CD14-positive monocyte (primary cell): ENCODE results near the gene PRLR. TPM values are rescaled to one million over a fixed set of nuclear protein-coding genes. Genes with fewer than 3 reads are reported as not detected.
A peak's percentile ranks its signal among the peaks of the same experiment; 100 is the strongest.

Source experiments
- DNase-seq, 3 donors: peaks; one replicate each; pipeline ENCODE4 v3.0.0-alpha.2; 2011 to 2022
- H2AFZ ChIP-seq: 2 replicates; pipeline ENCODE4 v1.6.0; 2012; ENCODE audit warnings: mild to moderate bottlenecking, low read depth, low read length, inconsistent platforms; ENCODE audit not compliant: insufficient read depth, poor library complexity, severe bottlenecking
- H3K27ac ChIP-seq, 2 donors: 1 replicate in 1 of 2; 2 replicates in 1 of 2; pipeline ENCODE4 v1.5.1; 2012 to 2013; ENCODE audit warnings: low read length in 2 of 2, control low read depth in 1 of 2, inconsistent platforms in 1 of 2, low read depth in 1 of 2, mild to moderate bottlenecking in 1 of 2
- H3K27me3 ChIP-seq, 2 donors: one replicate each; pipeline versions ENCODE4 v1.6.0 to v1.6.1; 2011 to 2013; ENCODE audit warnings: low read length in 2 of 2; ENCODE audit not compliant: control insufficient read depth in 2 of 2, insufficient read depth in 2 of 2
- H3K36me3 ChIP-seq, 2 donors: replicated peaks in 1 of 2; 1 replicate in 1 of 2; 2 replicates in 1 of 2; pipeline versions ENCODE4 v1.5.1 to v1.6.1; 2012 to 2013; ENCODE audit warnings: low read length in 2 of 2, control low read depth in 1 of 2, inconsistent platforms in 1 of 2, mild to moderate bottlenecking in 1 of 2; ENCODE audit not compliant: insufficient read depth in 2 of 2, control insufficient read depth in 1 of 2
- H3K4me1 ChIP-seq, 2 donors: 1 replicate in 1 of 2; 2 replicates in 1 of 2; pipeline versions ENCODE4 v1.5.1 to v1.6.1; 2012 to 2013; ENCODE audit warnings: low read length in 2 of 2, control low read depth in 1 of 2, inconsistent platforms in 1 of 2, mild to moderate bottlenecking in 1 of 2, moderate library complexity in 1 of 2; ENCODE audit not compliant: insufficient read depth in 2 of 2, control insufficient read depth in 1 of 2
- H3K4me2 ChIP-seq: replicated peaks from 2 replicates; pipeline ENCODE3; 2012; ENCODE audit warnings: low read length, moderate library complexity, mild to moderate bottlenecking; ENCODE audit not compliant: poor library complexity, severe bottlenecking; ENCODE audit errors: extremely low read depth
- H3K4me3 ChIP-seq, 3 experiments: fragments of 200-600 bp in 1 of 3; sonication (generic) in 1 of 3; replicated peaks in 1 of 3; 1 replicate in 2 of 3; 2 replicates in 1 of 3; pipeline ENCODE4 v1.5.1; 2011 to 2013; ENCODE audit warnings: low read length in 3 of 3, mild to moderate bottlenecking in 3 of 3, control low read depth in 2 of 3, low read depth in 2 of 3, inconsistent platforms in 1 of 3, moderate library complexity in 1 of 3
- H3K79me2 ChIP-seq: 2 replicates; pipeline ENCODE4 v1.6.0; 2012; ENCODE audit warnings: mild to moderate bottlenecking, control low read depth, inconsistent platforms, low read length, moderate library complexity; ENCODE audit not compliant: insufficient read depth
- H3K9ac ChIP-seq: 2 replicates; pipeline ENCODE4 v1.6.0; 2017; ENCODE audit warnings: low read length, mild to moderate bottlenecking; ENCODE audit not compliant: insufficient read depth, poor library complexity, severe bottlenecking
- H3K9me3 ChIP-seq, 2 donors: replicated peaks in 1 of 2; 1 replicate in 1 of 2; 2 replicates in 1 of 2; pipeline versions ENCODE4 v1.5.1 to v1.6.1; 2012 to 2013; ENCODE audit warnings: low read length in 2 of 2, control low read depth in 1 of 2; ENCODE audit not compliant: control insufficient read depth in 1 of 2, insufficient read depth in 1 of 2
- H4K20me1 ChIP-seq: 2 replicates; pipeline ENCODE4 v1.6.0; 2012; ENCODE audit warnings: mild to moderate bottlenecking, low read length, control low read depth, moderate library complexity; ENCODE audit not compliant: insufficient read depth
- H3K27ac Mint-ChIP-seq, 7 donors: one replicate each; pipeline ENCODE4 v1.8.0; 2020; ENCODE audit warnings: mild to moderate bottlenecking in 7 of 7, mixed read lengths in 7 of 7, moderate library complexity in 6 of 7, inconsistent platforms in 2 of 7
- H3K27me3 Mint-ChIP-seq, 3 donors: one replicate each; pipeline ENCODE4 v1.8.0; 2021 to 2022; ENCODE audit warnings: low read depth in 3 of 3, mild to moderate bottlenecking in 3 of 3, mixed read lengths in 3 of 3, moderate library complexity in 3 of 3, inconsistent platforms in 1 of 3
- H3K36me3 Mint-ChIP-seq, 2 donors: one replicate each; pipeline ENCODE4 v1.8.0; 2020; ENCODE audit warnings: mixed read lengths in 2 of 2, inconsistent platforms in 1 of 2, mild to moderate bottlenecking in 1 of 2
- H3K4me1 Mint-ChIP-seq: one replicate; pipeline ENCODE4 v1.8.0; 2020; ENCODE audit warnings: mild to moderate bottlenecking, mixed read lengths
- H3K4me3 Mint-ChIP-seq, 2 donors: one replicate each; pipeline ENCODE4 v1.8.0; 2020; ENCODE audit warnings: mild to moderate bottlenecking in 2 of 2, mixed read lengths in 2 of 2, moderate library complexity in 1 of 2
- H3K9me3 Mint-ChIP-seq, 7 donors: one replicate each; pipeline ENCODE4 v1.8.0; 2020 to 2022; ENCODE audit warnings: mixed read lengths in 7 of 7, mild to moderate bottlenecking in 6 of 7, moderate library complexity in 6 of 7, inconsistent platforms in 2 of 7
- CTCF ChIP-seq: fragments of 200-600 bp; IDR thresholded peaks from one replicate; pipeline ENCODE4 v1.8.0; 2022; ENCODE audit warnings: antibody characterized with exemption, mild to moderate bottlenecking
- WGBS: methylation state at CpG from one replicate; pipeline ENCODE4 v1.1.5; 2013; ENCODE audit warnings: missing lambda C conversion rate; ENCODE audit not compliant: insufficient coverage; 5-methylcytosine and 5-hydroxymethylcytosine counted together
- intact Hi-C, 2 donors: fragments of 100-400 bp; cut with micrococcal nuclease; formaldehyde crosslinking; loops; one replicate each; pipeline versions ENCODE4 v1.15.0 to v1.15.1; 2023
- polyA plus RNA-seq, 3 donors: library from polyadenylated mRNA; depleted of rRNA in 1 of 3; unstranded in 2 of 3; stranded (reverse) in 1 of 3; fragments of 300-500 nt in 2 of 3; fragments of >200 nt in 1 of 3; fragmentation: Illumina TruSeq in 2 of 3; gene quantifications; 1 replicate in 2 of 3; 2 replicates in 1 of 3; pipeline ENCODE4 v1.2.3, GENCODE V29; 2012 to 2021

Gene PRLR
- polyA plus RNA-seq, 3 donors = 0.12 to 1.7 (median 0.88) TPM

- 100% methylated on average over 1 of the region's 3 CpGs for WGBS
- Histone ChIP-seq H3K4me1 (peaks cover 27% of the 10 kb centered on the region in 2 donors), H3K36me3 (peaks cover 0 to 9% of the 10 kb centered on the region in 2 donors), H3K27me3 (no peaks in the 10 kb centered on the region), H2AFZ (no peak overlapping the region), H4K20me1 (no peaks in the 10 kb centered on the region), H3K4me3 (no peak overlapping the region), H3K79me2 (peaks cover 58% of the 10 kb centered on the region), H3K9me3 (no peaks in the 10 kb centered on the region), H3K4me2 (no peak overlapping the region), H3K27ac (no peak overlapping the region), H3K9ac (no peak overlapping the region)
- H3K4me3 Mint-ChIP-seq = no peak overlapping the region
- peak overlapping the region in 4 of 7 donors; percentile 27 to 56 (median 42) for H3K27ac Mint-ChIP-seq
- H3K4me1 Mint-ChIP-seq = peaks cover 40% of the 10 kb centered on the region
- intact Hi-C loops = no loop called here
- H3K27me3 Mint-ChIP-seq = peaks cover 0 to 5% (median 3%) of the 10 kb centered on the region in 3 donors
- H3K36me3 Mint-ChIP-seq = peaks cover 5 to 37% of the 10 kb centered on the region in 2 donors
- TF ChIP-seq CTCF = no peak
- DNase-seq = no peak
- H3K9me3 Mint-ChIP-seq = no peaks in the 10 kb centered on the region
Measured at GRCh38 chr5:35197351-35197750, 32.9 kb downstream of the PRLR start.

GRCh38 chr5:35195472-35195852, 34.8 kb downstream of the PRLR start:
- Mint-ChIP-seq H3K27me3 (peaks cover 0 to 5% (median 3%) of the 10 kb centered on the region in 3 donors), H3K4me1 (peaks cover 39% of the 10 kb centered on the region), H3K9me3 (no peaks in the 10 kb centered on the region), H3K36me3 (peaks cover 15 to 42% of the 10 kb centered on the region in 2 donors), H3K4me3 (peak overlapping the region; percentile 73 to 87), H3K27ac (peak overlapping the region; percentile 85 to 95 (median 90))
- TF ChIP-seq CTCF = no peak
- Histone ChIP-seq H3K4me1 (peaks cover 27% of the 10 kb centered on the region in 2 donors), H3K36me3 (peaks cover 0 to 17% of the 10 kb centered on the region in 2 donors), H3K27me3 (no peaks in the 10 kb centered on the region), H3K9ac (no peak overlapping the region), H3K4me2 (peak overlapping the region; percentile 66), H3K79me2 (peaks cover 64% of the 10 kb centered on the region), H2AFZ (peak overlapping the region; percentile 68), H4K20me1 (no peaks in the 10 kb centered on the region), H3K9me3 (no peaks in the 10 kb centered on the region), H3K4me3 (peak overlapping the region in 1 of 3 experiments; percentile 65), H3K27ac (peak overlapping the region; percentile 76 to 88)
- WGBS = 45% methylated on average over 1 of the region's 5 CpGs
- intact Hi-C loops = no loop called here
- no peak for DNase-seq
